Embryonic facial prominence (tissue), 1 donor: ENCODE results near the gene LGALS3.

ENCODE experiments used
- DNase-seq: peaks from one replicate; pipeline ENCODE4 v3.0.0-alpha.2; 2016; ENCODE audit errors: extremely low spot score

LGALS3 gene

GRCh38 chr14:55130196-55130550 is 1.1 kb downstream of the LGALS3 start:
- DNase-seq, result no peak

GRCh38 chr14:55131370-55132137 is 2.5 kb downstream of the LGALS3 start:
- no peak for DNase-seq

GRCh38 chr14:55133416-55133815 is 4.4 kb downstream of the LGALS3 start:
- no peak for DNase-seq

GRCh38 chr14:55136241-55136640 is 7.2 kb downstream of the LGALS3 start:
- DNase-seq, result no peak

GRCh38 chr14:55136885-55137786 is 8.1 kb downstream of the LGALS3 start:
- no peak for DNase-seq

- no peak for DNase-seq
These were observed 9.0 kb downstream of the LGALS3 start for GRCh38 chr14:55138091-55138490.

- DNase-seq, result no peak
These were observed 10.1 kb downstream of the LGALS3 start for GRCh38 chr14:55139141-55139540.

GRCh38 chr14:55139696-55140509 is 10.9 kb downstream of the LGALS3 start:
- DNase-seq, result no peak

- DNase-seq, result no peak
These were observed 12.8 kb downstream of the LGALS3 start for GRCh38 chr14:55141825-55142224.

GRCh38 chr14:55142466-55142865 is 13.4 kb downstream of the LGALS3 start:
- DNase-seq, result no peak

- DNase-seq, result no peak
These were observed 17.4 kb downstream of the LGALS3 start for GRCh38 chr14:55146425-55146824.

GRCh38 chr14:55151601-55152000 is 22.5 kb downstream of the LGALS3 start:
- DNase-seq, result no peak

- no peak for DNase-seq
These were observed 23.2 kb downstream of the LGALS3 start for GRCh38 chr14:55152052-55152753.

GRCh38 chr14:55153951-55154350 is 24.9 kb downstream of the LGALS3 start:
- no peak for DNase-seq

- no peak for DNase-seq
These were observed 28.0 kb downstream of the LGALS3 start for GRCh38 chr14:55157080-55157479.

- no peak for DNase-seq
These were observed 29.4 kb downstream of the LGALS3 start for GRCh38 chr14:55158412-55158811.

GRCh38 chr14:55160989-55161388 is 31.9 kb downstream of the LGALS3 start:
- DNase-seq, result peak; percentile 34

GRCh38 chr14:55170526-55170925 is 41.5 kb downstream of the LGALS3 start:
- no peak for DNase-seq

- no peak for DNase-seq
These were observed 51.0 kb downstream of the LGALS3 start for GRCh38 chr14:55180006-55180405.

- no peak for DNase-seq
These were observed 51.4 kb downstream of the LGALS3 start for GRCh38 chr14:55180434-55180833.

- no peak for DNase-seq
These were observed 59.7 kb downstream of the LGALS3 start for GRCh38 chr14:55188686-55189295.
